ENCODE data around the gene SPPL2C.

The SPPL2C gene

DNA sequence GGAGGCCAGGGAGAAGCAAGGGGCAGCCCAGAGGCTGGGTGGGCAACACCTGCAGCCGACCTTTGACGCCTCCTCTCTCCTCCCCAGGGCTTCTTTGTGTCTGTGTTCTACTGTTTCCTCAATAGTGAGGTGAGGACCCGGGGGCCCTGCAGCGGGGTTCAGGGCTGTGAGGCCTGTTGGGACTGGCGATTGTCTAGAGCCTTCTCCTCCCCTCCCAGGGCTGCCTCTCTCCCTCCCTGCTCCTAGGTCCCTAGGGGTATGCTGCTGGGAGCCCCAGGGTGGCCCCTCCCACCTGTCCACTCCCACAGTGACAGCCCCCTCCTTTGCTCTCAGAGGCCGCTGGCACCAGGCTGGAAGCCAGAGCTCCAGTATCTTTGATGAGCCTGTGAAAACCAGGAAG is 10.8 kb upstream of the SPPL2C start:
- no peak for DNase-seq

DNA sequence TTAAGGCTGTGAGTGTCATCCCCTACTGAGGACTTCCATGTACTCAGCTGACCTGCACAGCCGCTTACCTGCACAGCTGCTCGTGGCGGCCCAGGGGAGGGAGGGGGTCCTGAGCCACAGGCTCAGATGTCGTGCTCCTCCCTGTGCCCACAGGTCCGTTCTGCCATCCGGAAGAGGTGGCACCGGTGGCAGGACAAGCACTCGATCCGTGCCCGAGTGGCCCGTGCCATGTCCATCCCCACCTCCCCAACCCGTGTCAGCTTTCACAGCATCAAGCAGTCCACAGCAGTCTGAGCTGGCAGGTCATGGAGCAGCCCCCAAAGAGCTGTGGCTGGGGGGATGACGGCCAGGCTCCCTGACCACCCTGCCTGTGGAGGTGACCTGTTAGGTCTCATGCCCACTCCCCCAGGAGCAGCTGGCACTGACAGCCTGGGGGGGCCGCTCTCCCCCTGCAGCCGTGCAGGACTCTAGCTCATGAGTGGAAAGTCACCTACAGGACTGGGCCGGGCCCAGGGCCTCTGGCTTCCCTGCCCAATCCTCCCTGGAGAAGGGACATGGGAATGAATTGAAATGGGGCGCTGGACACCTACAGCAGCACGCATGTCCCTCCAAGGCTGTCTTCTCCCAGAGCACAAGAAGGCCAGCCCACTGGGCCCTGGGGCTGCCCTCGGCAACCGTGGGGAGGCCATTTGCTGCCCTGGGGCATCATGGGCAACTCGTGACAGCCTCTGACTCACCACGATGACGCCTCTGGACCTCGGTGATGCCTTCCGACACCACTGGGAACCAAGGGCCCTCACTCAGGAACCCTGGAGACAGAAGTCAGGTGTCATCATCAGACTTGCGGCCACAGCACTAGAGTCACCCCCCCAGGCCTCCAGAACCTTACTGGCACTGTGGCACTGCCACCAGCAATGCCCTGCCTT is 9.9 kb upstream of the SPPL2C start:
- DNase-seq = no peak

DNA sequence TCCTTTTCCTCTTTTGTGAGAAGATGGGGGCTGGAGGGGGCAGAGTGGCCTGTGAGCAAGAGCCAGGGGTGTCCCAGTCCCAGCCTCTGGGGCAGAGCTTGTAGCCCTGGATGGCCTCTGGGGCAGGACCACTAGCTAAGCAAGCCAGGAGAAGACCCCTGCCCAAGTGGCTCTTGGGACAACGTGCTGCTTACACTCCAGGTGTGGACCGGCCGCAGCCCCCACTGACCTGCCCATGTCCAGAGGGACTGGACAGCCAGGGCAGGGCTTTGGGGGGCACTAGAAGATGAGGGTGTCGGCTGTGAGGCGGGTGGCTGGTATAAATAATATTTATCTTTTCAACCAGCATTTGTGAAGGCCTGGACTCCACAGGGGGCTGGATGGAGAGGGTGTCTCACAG is 9.2 kb upstream of the SPPL2C start:
- no peak for DNase-seq

DNA sequence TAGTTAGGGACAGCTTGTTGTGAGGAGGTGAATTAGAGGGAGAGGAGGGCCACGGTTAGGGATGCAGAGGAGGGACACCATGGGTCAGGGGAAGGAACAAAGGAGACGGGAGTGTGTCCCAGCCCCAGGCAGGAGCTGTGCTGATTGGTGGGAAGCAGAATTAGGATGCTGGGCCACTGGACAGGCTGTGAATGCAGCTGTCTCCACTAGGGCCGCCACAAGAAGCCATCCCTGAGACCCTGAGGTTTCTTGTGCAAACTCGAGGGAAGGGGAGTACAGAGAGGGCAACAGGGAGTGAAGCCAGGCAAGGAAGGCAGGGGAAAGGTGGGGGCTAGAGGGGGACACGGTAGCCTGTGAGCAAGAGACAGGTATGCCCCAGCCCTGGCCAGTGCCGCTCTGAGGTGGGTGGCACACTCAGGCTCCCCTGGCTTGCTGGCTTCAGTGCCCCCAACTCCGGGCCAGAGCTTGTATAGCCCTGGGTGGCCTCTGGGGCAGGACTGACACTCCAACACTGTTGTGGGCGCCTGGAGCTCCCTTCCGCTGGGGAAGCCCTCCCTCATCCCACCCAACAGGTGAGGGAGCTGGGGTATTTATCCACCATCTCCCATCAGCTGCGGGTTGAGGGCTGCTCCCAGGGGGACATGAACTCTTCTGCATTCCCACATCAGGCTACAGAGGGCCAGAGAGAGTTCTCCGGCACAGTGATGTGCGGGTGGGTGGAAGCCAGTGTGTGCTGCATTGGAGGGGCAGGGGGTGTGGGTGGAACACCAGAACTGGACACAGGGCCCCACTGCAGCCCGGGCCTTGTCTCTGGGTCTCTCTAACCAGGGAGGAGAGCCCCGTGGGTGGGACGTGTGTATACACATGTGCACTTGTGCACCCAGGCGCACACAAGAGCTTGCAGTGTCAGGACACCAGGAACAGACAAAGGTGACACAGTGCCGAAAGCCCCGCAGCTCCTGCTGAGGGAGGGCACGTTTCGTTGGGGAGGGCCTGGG is 8.3 kb upstream of the SPPL2C start:
- no peak for DNase-seq

DNA sequence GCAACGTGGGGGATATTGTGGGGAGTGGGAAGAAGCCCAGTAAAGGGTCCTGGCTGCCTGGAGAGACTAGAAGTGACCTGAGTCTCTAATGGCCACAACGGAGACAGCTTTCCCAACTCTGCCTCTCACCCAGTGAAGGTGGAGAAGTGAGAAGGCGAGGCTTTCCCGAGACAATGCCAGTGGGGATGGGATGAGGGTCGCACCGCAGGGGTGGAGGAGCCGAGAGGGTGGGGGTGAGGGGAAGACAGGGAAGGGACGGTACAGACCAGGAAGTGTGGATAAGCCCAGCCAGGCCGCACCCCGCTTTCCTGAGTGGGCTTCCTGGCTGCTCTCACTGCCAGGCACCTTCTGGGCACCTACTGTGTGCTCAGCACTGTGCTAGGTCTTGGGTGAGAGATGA is 7.5 kb upstream of the SPPL2C start:
- no peak for DNase-seq

DNA sequence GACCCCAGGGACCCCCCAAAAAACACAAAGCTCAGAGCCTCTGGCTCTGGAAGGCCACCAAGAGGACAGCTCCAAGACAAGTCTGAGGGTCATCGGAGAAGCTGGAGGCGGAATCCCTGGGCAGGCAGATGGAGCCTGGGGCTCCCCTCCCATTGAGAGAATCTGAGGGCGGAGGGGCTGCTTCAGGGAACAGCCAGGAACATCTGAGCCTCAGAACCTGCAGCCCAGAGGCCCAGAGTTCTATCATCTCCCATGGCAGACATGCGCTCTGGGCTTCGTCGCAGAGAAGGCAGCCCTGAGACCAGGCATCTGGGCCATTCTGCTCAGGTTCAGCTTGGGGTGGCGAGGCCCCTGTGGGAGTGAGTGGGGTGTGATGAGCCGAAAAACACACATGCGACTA is 7.1 kb upstream of the SPPL2C start:
- no peak for DNase-seq

DNA sequence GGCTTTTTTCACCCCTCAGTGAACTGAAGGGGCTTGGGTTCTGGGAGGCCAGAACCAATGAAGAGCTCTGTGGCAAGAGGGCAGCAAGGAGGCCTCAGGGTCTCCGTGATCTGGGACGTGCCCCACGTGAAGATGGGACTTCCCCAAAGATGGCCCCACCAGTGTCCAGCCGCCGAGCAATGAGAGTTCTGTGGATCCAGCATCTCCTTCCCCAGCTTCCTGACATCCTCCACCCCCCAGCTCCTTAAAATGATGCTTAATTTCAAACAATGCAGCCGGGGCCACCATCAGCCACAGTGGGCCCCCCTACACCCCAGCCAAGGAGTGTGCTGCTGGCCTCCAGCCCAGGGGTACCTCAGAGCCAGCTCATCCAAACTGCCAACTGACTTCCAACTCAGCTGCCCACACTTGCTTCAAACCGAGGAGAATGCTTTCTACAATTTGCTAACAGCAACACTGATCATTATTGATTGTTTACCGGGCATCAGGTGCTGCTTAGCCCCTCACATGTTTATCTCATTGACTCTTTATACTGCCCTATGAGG is 5.9 kb upstream of the SPPL2C start:
- no peak for DNase-seq

DNA sequence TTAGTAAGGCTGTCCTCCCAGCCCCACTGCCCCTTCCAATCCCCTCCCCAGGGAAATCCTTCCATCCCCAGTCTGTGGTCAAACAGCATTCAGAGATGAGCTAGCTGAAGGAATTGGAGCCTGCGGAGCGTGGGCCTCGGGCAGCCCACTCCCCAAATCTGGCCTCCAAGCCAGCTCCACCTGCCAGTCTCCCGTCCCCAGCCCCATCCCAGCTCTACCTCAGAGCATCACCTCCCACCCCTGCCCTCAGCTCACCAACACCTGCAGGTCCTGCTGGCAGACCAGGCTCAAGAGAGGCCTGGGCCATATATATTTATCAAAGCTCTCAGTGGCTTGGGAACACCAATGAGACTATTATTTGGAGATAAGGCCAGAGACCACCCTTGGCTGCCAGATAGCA is 5.2 kb upstream of the SPPL2C start:
- no peak for DNase-seq

DNA sequence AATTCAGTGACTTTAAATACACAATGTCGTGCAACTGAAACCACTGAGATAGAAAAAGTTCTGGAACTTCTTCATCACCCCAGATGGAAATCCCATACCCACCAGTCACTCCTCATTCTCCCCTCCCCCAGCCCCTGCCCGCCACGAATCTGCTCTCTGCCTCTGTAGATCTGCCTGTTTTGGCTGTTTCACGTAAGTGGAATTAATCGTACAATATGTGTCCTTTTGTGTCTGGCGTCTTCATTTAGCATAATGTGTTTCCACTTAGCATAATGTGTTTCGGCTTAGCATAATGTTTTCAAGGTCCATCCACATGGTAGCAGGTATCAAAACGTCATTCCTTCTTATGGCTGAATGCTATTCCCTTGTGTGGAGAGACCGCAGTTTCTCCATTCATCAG is 3.5 kb upstream of the SPPL2C start:
- no peak for DNase-seq

DNA sequence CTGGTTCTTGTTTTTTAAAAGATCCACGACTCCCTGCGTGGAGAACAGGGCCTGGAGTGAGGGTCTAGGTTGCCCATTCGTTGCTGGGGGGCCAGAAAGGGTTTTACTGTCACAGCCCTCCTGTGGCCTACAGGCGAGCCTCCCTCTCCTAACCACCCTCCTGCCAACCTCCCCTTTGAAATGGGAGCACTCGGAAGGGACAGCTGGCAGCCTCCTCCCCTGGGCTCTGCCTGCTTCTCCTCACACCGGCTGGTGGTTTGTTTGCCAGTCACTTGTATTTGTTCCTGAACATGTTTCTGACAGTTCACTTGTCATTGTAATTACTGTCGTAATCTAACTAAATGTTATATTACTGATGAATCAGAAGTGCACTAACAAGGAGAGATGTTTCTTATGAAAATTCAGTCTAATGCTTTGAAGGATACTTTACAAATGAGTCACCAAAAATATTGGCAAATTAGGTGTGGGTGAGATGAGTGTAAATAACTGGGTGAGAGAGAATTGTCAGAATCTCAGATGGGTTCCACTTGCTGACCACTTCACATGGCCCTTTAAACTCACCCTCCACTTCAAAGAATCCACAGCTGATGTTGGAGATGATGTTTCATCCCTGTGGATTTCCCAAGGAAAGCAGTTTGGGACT is 2.7 kb upstream of the SPPL2C start:
- no peak for DNase-seq

DNA sequence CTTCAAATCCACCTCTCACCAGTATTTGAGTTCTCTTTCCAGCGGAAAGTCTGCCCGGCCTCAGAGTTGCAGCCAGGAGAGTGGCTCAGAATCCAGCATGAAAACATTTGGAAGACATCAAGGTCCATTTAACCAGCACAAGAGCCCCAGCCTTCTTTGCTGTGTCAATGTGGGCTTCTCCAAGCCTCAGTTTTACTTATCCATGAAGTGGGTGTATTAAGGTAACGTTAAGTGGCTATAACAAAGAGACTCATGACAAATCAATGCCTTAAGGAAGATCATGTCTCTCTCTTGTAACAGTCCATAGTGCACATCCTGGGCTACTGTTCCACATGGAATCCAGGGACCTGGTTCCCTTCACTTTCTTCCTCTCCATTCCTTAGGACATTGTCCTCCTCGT is 959 bp upstream of the SPPL2C start:
- no peak for DNase-seq

DNA sequence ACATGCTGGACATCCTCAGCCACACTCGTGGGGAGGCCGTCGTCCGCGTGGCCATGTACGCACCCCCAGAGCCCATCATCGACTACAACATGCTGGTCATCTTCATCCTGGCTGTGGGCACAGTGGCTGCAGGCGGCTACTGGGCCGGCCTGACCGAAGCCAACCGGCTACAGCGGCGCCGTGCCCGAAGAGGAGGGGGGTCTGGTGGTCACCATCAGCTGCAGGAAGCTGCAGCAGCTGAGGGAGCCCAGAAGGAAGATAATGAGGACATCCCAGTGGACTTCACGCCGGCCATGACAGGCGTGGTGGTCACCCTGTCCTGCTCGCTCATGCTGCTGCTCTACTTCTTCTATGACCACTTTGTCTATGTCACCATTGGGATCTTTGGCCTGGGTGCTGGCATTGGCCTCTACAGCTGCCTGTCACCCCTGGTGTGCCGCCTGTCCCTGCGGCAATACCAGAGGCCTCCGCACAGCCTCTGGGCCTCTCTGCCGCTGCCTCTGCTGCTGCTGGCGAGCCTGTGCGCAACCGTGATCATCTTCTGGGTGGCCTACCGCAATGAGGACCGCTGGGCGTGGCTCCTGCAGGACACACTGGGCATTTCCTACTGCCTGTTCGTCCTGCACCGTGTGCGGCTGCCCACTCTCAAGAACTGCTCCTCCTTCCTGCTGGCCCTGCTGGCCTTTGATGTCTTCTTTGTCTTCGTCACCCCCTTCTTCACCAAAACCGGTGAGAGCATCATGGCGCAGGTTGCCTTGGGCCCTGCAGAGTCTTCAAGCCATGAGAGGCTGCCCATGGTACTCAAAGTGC is 900 bp downstream of the SPPL2C start:
- DNase-seq = no peak

DNA sequence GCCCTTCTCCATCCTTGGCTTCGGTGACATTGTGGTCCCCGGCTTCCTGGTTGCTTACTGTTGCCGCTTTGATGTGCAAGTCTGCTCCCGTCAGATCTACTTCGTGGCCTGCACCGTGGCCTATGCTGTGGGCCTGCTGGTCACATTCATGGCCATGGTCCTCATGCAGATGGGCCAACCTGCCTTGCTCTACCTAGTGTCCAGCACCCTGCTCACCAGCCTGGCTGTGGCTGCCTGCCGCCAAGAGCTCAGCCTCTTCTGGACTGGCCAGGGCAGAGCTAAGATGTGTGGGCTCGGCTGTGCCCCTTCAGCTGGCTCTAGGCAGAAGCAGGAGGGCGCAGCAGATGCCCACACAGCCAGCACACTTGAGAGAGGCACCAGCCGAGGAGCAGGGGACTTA is 1.5 kb downstream of the SPPL2C start:
- no peak for DNase-seq

DNA sequence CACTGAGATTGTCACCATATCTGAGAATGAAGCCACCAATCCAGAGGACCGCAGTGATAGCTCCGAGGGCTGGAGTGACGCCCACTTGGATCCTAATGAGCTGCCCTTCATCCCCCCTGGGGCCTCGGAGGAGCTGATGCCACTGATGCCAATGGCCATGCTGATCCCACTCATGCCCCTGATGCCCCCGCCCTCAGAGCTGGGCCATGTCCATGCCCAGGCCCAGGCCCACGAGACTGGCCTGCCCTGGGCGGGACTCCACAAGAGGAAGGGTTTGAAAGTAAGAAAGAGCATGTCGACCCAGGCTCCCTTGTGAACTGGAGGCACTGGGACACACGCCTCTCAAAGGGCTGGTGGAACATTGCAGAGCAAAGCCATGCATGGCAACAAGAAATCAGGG is 2.0 kb downstream of the SPPL2C start:
- DNase-seq = no peak

DNA sequence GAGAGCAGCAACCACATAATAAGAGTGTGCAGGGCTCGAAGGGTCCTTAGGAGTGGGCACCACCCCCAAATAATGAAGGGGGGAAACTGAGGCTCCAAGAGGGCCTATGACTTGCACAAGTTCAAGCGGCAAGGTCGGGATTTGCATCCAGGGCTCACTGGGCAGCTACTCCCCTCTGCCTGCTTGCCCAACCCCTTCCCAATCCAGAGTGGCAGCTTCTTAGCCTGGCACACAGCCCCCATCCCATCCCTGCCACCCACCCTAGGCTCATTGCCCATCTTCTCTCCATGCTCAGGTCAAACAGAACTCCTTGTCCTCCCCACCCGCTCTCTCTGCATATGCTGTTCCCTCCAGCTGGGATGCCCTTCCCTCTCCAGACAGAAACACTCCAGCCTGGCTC is 2.4 kb downstream of the SPPL2C start:
- DNase-seq = no peak

DNA sequence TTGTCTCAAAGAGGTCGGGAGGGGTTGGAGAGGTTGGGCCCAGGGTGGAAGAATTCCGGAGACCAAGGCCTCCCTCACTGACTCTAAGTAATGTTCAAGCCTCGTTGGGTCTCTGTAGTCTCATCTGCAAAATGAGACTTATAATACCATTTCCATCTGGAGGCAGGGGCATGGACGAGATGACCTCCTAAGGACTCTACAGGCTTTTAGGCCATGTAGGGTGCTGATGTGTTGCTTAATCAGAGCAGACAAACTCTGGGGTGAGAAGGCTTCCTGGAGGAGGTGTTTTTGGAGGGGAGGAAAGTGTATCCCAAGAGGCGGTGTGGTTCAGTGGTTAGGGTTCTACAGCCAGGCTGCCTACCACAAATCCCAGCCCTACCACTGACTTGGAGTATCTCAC is 3.1 kb downstream of the SPPL2C start:
- DNase-seq = no peak

DNA sequence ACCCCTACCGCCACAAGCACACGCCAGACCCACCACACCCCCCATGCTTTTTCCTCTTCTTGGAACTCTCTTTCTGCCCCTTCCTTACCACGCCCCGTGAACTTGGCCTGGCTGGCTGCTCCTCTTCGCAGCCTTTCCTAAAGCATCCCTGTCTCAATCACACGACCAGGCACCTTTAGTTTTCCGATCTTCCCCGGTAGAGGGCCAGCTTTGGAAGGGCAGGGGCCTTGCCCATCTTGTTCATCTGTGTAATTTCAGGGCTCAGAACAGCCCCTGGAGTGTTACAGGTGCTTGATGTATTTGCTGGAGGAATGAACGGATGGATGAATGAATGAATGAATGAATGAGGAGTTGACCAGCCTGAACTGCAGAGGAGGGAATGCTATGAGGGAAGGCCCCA is 3.7 kb downstream of the SPPL2C start:
- no peak for DNase-seq

DNA sequence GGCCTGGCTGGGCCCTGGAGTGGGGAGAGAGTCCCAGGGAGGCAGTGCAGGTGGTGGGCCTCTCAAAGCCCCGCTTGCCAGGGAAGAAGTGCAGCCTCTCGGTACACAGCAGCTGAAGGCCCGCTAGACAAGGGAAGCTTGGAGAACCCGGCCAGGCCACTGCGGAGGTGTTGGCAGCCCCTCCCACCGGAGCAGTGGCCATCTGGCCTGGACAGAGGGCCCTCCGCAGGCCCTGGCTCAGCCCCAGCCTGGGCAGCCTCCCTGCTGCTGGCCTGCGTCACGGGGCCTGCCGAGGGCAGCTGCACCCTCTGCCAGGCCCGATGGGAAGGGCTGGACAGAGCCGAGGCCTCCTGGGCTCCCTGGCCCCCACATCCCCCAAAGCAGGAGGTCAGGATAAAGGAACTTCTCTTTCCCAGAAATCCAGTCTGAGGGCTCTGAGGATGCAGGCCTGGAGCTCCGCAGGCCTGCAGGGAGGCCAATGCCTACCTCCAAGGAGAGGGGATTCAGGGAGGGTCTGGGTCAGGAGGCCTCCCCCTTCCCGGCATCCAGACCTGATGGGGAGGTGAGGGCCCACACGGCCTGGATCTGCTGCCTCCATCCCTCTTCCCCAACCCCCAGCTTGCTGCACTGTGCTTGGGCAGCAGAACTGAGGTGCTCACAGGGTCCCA is 4.3 kb downstream of the SPPL2C start:
- no peak for DNase-seq

DNA sequence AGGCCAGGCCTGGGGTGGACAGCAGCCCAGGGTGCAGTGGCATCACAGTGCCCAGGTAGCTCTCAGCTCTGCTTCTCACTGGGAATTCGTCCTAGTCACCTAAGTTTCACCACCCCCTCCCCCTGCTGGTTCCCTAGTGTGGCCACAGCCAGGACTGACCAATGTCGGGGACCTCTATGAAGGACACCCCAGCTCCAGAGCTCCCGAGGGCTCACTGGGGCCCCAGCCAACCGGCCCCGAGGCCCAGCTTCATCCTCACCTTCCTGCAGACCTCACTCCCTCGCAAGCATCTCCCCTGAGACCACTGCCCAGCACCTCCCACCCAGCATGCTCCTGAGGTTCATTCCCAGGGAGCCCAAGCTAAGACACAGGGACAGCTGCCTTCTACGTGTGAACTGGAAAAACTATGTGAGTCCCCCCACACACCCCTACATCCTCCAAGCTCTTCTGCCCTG is 4.9 kb downstream of the SPPL2C start:
- DNase-seq = no peak

DNA sequence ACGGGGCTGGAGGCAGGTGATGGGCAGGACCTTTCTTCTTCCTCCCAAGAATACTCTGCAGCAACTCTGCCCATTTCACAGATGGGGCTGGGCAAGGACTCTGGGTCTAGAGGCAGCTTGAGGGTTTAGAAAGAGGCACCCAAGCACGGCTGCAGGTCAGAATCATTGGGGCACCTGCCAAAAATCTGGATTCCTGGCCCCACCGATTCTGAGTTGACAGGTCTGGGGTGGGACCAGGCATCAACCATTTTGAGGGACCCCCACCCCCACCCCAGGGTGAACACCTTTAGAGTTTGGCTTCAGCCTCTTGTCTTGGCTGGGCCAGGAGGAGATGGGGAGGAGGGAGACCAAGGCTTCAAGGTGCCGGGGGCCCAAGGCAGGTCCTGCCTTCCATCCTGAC is 5.3 kb downstream of the SPPL2C start:
- DNase-seq = no peak

DNA sequence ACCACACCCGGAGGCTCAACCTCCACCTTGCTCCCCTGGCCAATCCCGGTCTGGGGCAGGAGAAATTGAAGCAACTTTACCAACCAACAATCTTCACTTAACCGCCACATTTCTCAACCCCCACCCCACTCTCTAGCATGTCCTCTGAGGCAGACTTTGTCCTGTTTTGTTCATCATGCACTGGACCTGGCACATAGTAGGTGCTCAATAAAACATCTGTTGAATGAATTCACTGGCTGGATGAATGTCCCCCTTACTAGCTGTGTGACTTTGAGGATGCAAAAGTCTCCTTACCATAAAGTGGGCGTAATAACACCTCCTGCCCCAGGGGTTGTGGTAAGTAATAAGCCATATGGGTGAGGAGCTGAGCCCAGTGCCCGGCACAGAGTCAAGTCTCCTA is 5.8 kb downstream of the SPPL2C start:
- DNase-seq = no peak

DNA sequence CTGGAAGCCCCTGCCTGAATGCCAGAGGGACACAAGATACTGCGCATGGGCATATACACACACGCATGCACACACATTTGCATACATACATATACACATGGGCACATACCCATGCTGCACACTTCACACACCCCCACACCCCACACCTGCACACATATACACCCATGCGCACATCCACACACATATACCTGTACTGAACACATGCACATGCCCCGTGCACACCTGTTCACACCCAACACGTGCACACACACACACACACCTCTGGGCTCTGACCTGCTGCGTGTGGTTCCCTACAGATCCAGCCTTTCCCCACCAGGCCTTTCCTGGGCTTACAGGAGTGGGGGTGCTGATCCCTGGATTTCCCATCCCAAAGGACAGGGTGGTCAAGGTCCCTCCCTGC is 6.3 kb downstream of the SPPL2C start:
- DNase-seq = no peak
